K562 (cell line): ENCODE measurements around the gene SEMA4F. TPM values are rescaled to one million over a fixed set of nuclear protein-coding genes. Genes with fewer than 3 reads are reported as not detected.

ENCODE experiments used
- ATAC-seq: fragments of 200-7000 bp; cut with Tn5 transposase; 3 replicates; pipeline ENCODE4 v1.9.1; 2020; ENCODE audit warnings: moderate library complexity
- BruUV-seq: library from RNA; stranded (reverse); fragments of 400-500 nt; replicated peaks from 2 replicates; lab custom pipeline; 2021; lab: Mats Ljungman, UMichigan
- CTCF ChIA-PET: fragments of 300-600 bp; formaldehyde crosslinking; extraction: SDS; loops from one replicate; lab custom pipeline; 2021; ENCODE audit warnings: low intra/inter-chr PET ratio; lab: Yijun Ruan, JAX
- POLR2A ChIA-PET: fragments of 300-600, 350-650 bp; sonication (Branson Sonifier 250); formaldehyde crosslinking; extraction: SDS; loops from one replicate; lab custom pipeline; 2021; ENCODE audit warnings: antibody characterized with exemption, inconsistent platforms; lab: Yijun Ruan, JAX
- DNase-seq, 4 experiments: peaks; one replicate each; pipeline versions ENCODE4 v3.0.0 to v3.0.0-alpha.2; 2011 to 2018; ENCODE audit warnings: low spot score in 3 of 4, mixed read lengths in 3 of 4; ENCODE audit errors: extremely low read depth in 1 of 4
- FAIRE-seq: peaks from 2 replicates; lab custom pipeline; 2011; peaks lifted over from hg19 to GRCh38; lab: Jason Lieb, UNC
- H2AFZ ChIP-seq: 2 replicates; pipeline ENCODE4 v1.6.0; 2011; ENCODE audit warnings: low read depth, low read length, control low read depth, inconsistent platforms
- H3K27ac ChIP-seq: fragments of 200-600 bp; 3 replicates; pipeline ENCODE4 v1.8.0; 2011; ENCODE audit warnings: low read depth, mild to moderate bottlenecking, control low read depth, inconsistent platforms, low read length, moderate library complexity, mixed read lengths; ENCODE audit errors: extremely low read depth
- H3K27me3 ChIP-seq, 2 experiments: fragments of 300-600 bp in 1 of 2; 2 replicates in 1 of 2; 3 replicates in 1 of 2; pipeline versions ENCODE4 v1.6.0 to v1.8.0; 2011; ENCODE audit warnings: inconsistent platforms in 2 of 2, low read length in 2 of 2, mild to moderate bottlenecking in 1 of 2, mixed read lengths in 1 of 2, moderate library complexity in 1 of 2; ENCODE audit not compliant: control insufficient read depth in 2 of 2, insufficient read depth in 2 of 2
- H3K36me3 ChIP-seq: fragments of 300-600 bp; 3 replicates; pipeline ENCODE4 v1.8.0; 2011; ENCODE audit warnings: mild to moderate bottlenecking, low read length, inconsistent platforms; ENCODE audit not compliant: control insufficient read depth, insufficient read depth
- H3K4me1 ChIP-seq, 2 experiments: fragments of 200-600 bp in 1 of 2; replicated peaks in 1 of 2; 2 replicates in 1 of 2; 3 replicates in 1 of 2; pipeline versions ENCODE4 v1.5.1 to v1.8.0; 2011; ENCODE audit warnings: inconsistent platforms in 2 of 2, low read length in 2 of 2, mild to moderate bottlenecking in 1 of 2, mixed read lengths in 1 of 2, moderate library complexity in 1 of 2; ENCODE audit not compliant: control insufficient read depth in 2 of 2, insufficient read depth in 2 of 2
- H3K4me2 ChIP-seq: 2 replicates; pipeline ENCODE4 v1.6.1; 2011; ENCODE audit warnings: low read length, control low read depth, inconsistent platforms, mixed read lengths; ENCODE audit not compliant: insufficient read depth
- H3K4me3 ChIP-seq: fragments of 200-600 bp; sonication (generic), shearing (Covaris generic); 2 replicates; pipeline ENCODE4 v1.5.1; 2016; ENCODE audit warnings: control low read depth, inconsistent platforms
- H3K79me2 ChIP-seq: fragments of 200-600 bp; 3 replicates; pipeline ENCODE4 v1.8.0; 2011; ENCODE audit warnings: low read length, inconsistent platforms; ENCODE audit not compliant: control insufficient read depth, insufficient read depth
- H3K9ac ChIP-seq, 2 experiments: 2 replicates each; pipeline versions ENCODE4 v1.6.0 to v1.6.1; 2011; ENCODE audit warnings: low read depth in 2 of 2, low read length in 2 of 2, control low read depth in 1 of 2, inconsistent platforms in 1 of 2, mild to moderate bottlenecking in 1 of 2, mixed read lengths in 1 of 2; ENCODE audit not compliant: insufficient read depth in 1 of 2
- H3K9me1 ChIP-seq: one replicate; pipeline ENCODE4 v1.6.0; 2011; ENCODE audit warnings: inconsistent platforms, mild to moderate bottlenecking, low read length, moderate library complexity; ENCODE audit not compliant: control insufficient read depth, insufficient read depth
- H3K9me3 ChIP-seq: replicated peaks from 2 replicates; pipeline ENCODE4 v1.5.1; 2011; ENCODE audit warnings: low read depth, low read length, inconsistent platforms; ENCODE audit not compliant: control insufficient read depth, insufficient read depth
- H4K20me1 ChIP-seq: replicated peaks from 2 replicates; pipeline ENCODE4 v1.6.1; 2011; ENCODE audit warnings: low read length, inconsistent platforms, mixed read lengths; ENCODE audit not compliant: control insufficient read depth, insufficient read depth
- ELF4 ChIP-seq: fragments of 450-650 bp; formaldehyde crosslinking; IDR thresholded peaks from 2 replicates; pipeline ENCODE4 v1.4.0; 2022; ENCODE audit warnings: missing genetic modification characterization
- HDAC2 ChIP-seq: fragments of 450-650 bp; IDR thresholded peaks from 2 replicates; pipeline ENCODE4 v1.6.1; 2016; ENCODE audit warnings: mild to moderate bottlenecking
- L3MBTL2 ChIP-seq: fragments of 450-650 bp; IDR thresholded peaks from 2 replicates; pipeline ENCODE4 v1.6.1; 2016; ENCODE audit warnings: mild to moderate bottlenecking, moderate library complexity
- XRCC5 ChIP-seq: fragments of 200-400 bp; formaldehyde crosslinking; IDR thresholded peaks from 2 replicates; pipeline ENCODE4 v1.6.1; 2017; ENCODE audit warnings: low read depth, mild to moderate bottlenecking, low read length
- ZNF134 ChIP-seq: fragments of 250-450 bp; sonication (Bioruptor Pico); conservative IDR thresholded peaks from 2 replicates; pipeline ENCODE4 v1.4.0; 2020
- ZNF431 ChIP-seq: sonication (generic); formaldehyde crosslinking; IDR thresholded peaks from 2 replicates; pipeline ENCODE4 v1.8.0; 2022; ENCODE audit warnings: mild to moderate bottlenecking, missing genetic modification reagents
- ZNF764 ChIP-seq: fragments of 250-450 bp; sonication (Bioruptor Pico); IDR thresholded peaks from 2 replicates; pipeline ENCODE4 v1.4.0; 2020; ENCODE audit warnings: low read depth, mild to moderate bottlenecking, moderate library complexity
- in situ Hi-C: fragments of 300-500 bp; cut with MboI; formaldehyde crosslinking; loops from 4 replicates; pipeline ENCODE4 v1.15.0; 2018; ENCODE audit warnings: inconsistent platforms, mixed read lengths
- intact Hi-C: fragments of 100-400 bp; cut with micrococcal nuclease; formaldehyde crosslinking; loops from 2 replicates; pipeline ENCODE4 v1.14.2; 2022
- polyA plus RNA-seq, 8 experiments: library from polyadenylated mRNA; depleted of rRNA in 4 of 8; stranded (reverse) in 5 of 8; unstranded in 3 of 8; fragments of >200 nt; fragmentation: Nextera tagmentation in 2 of 8; fragmentation: Illumina TruSeq in 1 of 8; extraction: Ambion mirVana in 2 of 8; extraction: Trizol in 1 of 8; gene quantifications; 2 replicates each; pipeline versions ENCODE4 v1.2.1 to v1.2.3, GENCODE V29; 2011 to 2014; ENCODE audit warnings: inconsistent platforms in 1 of 8, missing spikeins in 1 of 8
- total RNA-seq, 7 experiments: library from RNA; depleted of rRNA in 6 of 7; stranded (reverse); fragments of >200 nt in 6 of 7; fragmentation: Illumina TruSeq in 2 of 7; extraction: Trizol in 2 of 7; gene quantifications; 2 replicates each; pipeline versions ENCODE4 v1.2.1 to v1.2.3, GENCODE V29; 2011 to 2021; ENCODE audit warnings: low replicate concordance in 1 of 7
- TF ChIP-seq, protein P1 (sequence below), 2 experiments: fragments of 450-650 bp; formaldehyde crosslinking in 1 of 2; IDR thresholded peaks; 2 replicates each; pipeline versions ENCODE4 v1.4.0 to v1.6.1; 2014 to 2020; ENCODE audit warnings: mild to moderate bottlenecking in 2 of 2, borderline replicate concordance in 1 of 2, low read depth in 1 of 2
- TF ChIP-seq, protein P2 (sequence below): fragments of 150-350 bp; conservative IDR thresholded peaks from 2 replicates; pipeline ENCODE4 v1.6.1; 2014; ENCODE audit warnings: low read length

Gene SEMA4F
- total and polyA plus RNA-seq, 9 of the 15 experiments (the other 6 are each of a cell fraction or from before 2014, with no cell fraction given): 0.08 to 1.6 (median 0.33) TPM

- in situ Hi-C loops (loop anchor here (10.0 kb wide), 1 partner anchor 342 kb away; no protein-coding TSS in a partner anchor), intact Hi-C loops (loop anchor here (5.0 to 10.0 kb wide), 2 partner anchors 722 to 934 kb away; no protein-coding TSS in a partner anchor)
- Histone ChIP-seq H3K36me3 (no peaks in the 10 kb centered on the region), H3K27ac (no peak overlapping the region), H4K20me1 (no peaks in the 10 kb centered on the region), H3K9me3 (no peaks in the 10 kb centered on the region), H2AFZ (no peak overlapping the region), H3K4me3 (no peak overlapping the region), H3K4me2 (no peak overlapping the region), H3K9ac (no peak overlapping the region), H3K27me3 (peaks cover 3 to 15% of the 10 kb centered on the region in 2 experiments; a peak in 4 of 5 replicates), H3K79me2 (no peaks in the 10 kb centered on the region), H3K4me1 (no peaks in the 10 kb centered on the region), H3K9me1 (no peaks in the 10 kb centered on the region)
- ChIA-PET CTCF (no interaction called here), POLR2A (no interaction called here)
- DNase-seq: no peak
- FAIRE-seq: no peak
- ATAC-seq: no peak
- no TSS peak for BruUV-seq
- TF ChIP-seq ZNF431 (CRISPR knock-in tag) (no peak), ZNF764 (CRISPR knock-in tag) (no peak), HDAC2 (no peak), ELF4 (CRISPR knock-in tag) (no peak), XRCC5 (no peak), ZNF134 (CRISPR knock-in tag) (no peak), L3MBTL2 (no peak)
- TF ChIP-seq, protein P1, sequence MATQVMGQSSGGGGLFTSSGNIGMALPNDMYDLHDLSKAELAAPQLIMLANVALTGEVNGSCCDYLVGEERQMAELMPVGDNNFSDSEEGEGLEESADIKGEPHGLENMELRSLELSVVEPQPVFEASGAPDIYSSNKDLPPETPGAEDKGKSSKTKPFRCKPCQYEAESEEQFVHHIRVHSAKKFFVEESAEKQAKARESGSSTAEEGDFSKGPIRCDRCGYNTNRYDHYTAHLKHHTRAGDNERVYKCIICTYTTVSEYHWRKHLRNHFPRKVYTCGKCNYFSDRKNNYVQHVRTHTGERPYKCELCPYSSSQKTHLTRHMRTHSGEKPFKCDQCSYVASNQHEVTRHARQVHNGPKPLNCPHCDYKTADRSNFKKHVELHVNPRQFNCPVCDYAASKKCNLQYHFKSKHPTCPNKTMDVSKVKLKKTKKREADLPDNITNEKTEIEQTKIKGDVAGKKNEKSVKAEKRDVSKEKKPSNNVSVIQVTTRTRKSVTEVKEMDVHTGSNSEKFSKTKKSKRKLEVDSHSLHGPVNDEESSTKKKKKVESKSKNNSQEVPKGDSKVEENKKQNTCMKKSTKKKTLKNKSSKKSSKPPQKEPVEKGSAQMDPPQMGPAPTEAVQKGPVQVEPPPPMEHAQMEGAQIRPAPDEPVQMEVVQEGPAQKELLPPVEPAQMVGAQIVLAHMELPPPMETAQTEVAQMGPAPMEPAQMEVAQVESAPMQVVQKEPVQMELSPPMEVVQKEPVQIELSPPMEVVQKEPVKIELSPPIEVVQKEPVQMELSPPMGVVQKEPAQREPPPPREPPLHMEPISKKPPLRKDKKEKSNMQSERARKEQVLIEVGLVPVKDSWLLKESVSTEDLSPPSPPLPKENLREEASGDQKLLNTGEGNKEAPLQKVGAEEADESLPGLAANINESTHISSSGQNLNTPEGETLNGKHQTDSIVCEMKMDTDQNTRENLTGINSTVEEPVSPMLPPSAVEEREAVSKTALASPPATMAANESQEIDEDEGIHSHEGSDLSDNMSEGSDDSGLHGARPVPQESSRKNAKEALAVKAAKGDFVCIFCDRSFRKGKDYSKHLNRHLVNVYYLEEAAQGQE (IDR thresholded peaks at IDR 0.05; ENCODE audit: borderline replicate concordance): no peak
- TF ChIP-seq, protein P1 (CRISPR knock-in tag; IDR thresholded peaks at IDR 0.05; ENCODE audit: low read depth): no peak
- TF ChIP-seq, protein P2, sequence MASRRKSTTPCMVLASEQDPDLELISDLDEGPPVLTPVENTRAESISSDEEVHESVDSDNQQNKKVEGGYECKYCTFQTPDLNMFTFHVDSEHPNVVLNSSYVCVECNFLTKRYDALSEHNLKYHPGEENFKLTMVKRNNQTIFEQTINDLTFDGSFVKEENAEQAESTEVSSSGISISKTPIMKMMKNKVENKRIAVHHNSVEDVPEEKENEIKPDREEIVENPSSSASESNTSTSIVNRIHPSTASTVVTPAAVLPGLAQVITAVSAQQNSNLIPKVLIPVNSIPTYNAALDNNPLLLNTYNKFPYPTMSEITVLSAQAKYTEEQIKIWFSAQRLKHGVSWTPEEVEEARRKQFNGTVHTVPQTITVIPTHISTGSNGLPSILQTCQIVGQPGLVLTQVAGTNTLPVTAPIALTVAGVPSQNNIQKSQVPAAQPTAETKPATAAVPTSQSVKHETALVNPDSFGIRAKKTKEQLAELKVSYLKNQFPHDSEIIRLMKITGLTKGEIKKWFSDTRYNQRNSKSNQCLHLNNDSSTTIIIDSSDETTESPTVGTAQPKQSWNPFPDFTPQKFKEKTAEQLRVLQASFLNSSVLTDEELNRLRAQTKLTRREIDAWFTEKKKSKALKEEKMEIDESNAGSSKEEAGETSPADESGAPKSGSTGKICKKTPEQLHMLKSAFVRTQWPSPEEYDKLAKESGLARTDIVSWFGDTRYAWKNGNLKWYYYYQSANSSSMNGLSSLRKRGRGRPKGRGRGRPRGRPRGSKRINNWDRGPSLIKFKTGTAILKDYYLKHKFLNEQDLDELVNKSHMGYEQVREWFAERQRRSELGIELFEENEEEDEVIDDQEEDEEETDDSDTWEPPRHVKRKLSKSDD: no peak
Measured at GRCh38 chr2:74693213-74693612, 39.2 kb downstream of the SEMA4F start.
